MCF 10A (cell line): Measurements from ENCODE around the gene C6orf163. TPM values are rescaled to one million over a fixed set of nuclear protein-coding genes. Genes with fewer than 3 reads are reported as not detected.
A peak's percentile ranks its signal among the peaks of the same experiment; 100 is the strongest.

Source experiments
- BruUV-seq: library from RNA; stranded (reverse); fragments of 400-500 nt; replicated peaks from 2 replicates; lab custom pipeline; 2021; lab: Mats Ljungman, UMichigan
- CTCF ChIA-PET: fragments of 300-600 bp; sonication (Branson Sonifier 250); formaldehyde crosslinking; extraction: SDS; loops from one replicate; lab custom pipeline; 2021; ENCODE audit warnings: antibody characterized with exemption, inconsistent platforms; lab: Yijun Ruan, JAX
- POLR2A ChIA-PET: fragments of 300-600, 350-650 bp; sonication (Branson Sonifier 250); formaldehyde crosslinking; extraction: SDS; loops from one replicate; lab custom pipeline; 2020; ENCODE audit warnings: antibody characterized with exemption, inconsistent platforms; lab: Yijun Ruan, JAX
- DNase-seq: peaks from one replicate; pipeline ENCODE4 v3.0.0-alpha.2; 2018; ENCODE audit not compliant: unreplicated experiment
- H3K27ac Mint-ChIP-seq: one replicate; pipeline ENCODE4 v1.8.0; 2022; ENCODE audit warnings: mild to moderate bottlenecking, low read depth, mixed read lengths; ENCODE audit not compliant: unreplicated experiment
- H3K27me3 Mint-ChIP-seq: one replicate; pipeline ENCODE4 v1.8.0; 2022; ENCODE audit warnings: mixed read lengths; ENCODE audit not compliant: insufficient read depth, unreplicated experiment
- H3K36me3 Mint-ChIP-seq: one replicate; pipeline ENCODE4 v1.8.0; 2022; ENCODE audit warnings: mild to moderate bottlenecking, moderate library complexity, mixed read lengths; ENCODE audit not compliant: insufficient read depth, unreplicated experiment
- H3K4me1 Mint-ChIP-seq: one replicate; pipeline ENCODE4 v1.8.0; 2022; ENCODE audit warnings: mixed read lengths; ENCODE audit not compliant: insufficient read depth, unreplicated experiment
- H3K4me3 Mint-ChIP-seq: one replicate; pipeline ENCODE4 v1.8.0; 2022; ENCODE audit warnings: mild to moderate bottlenecking, moderate library complexity, mixed read lengths; ENCODE audit not compliant: unreplicated experiment
- H3K9me3 Mint-ChIP-seq: one replicate; pipeline ENCODE4 v1.8.0; 2022; ENCODE audit warnings: mixed read lengths; ENCODE audit not compliant: unreplicated experiment
- intact Hi-C: fragments of 100-400 bp; cut with micrococcal nuclease; formaldehyde crosslinking; loops from 2 replicates; pipeline ENCODE4 v1.14.1; 2022
- total RNA-seq: library from RNA; stranded (reverse); gene quantifications from 2 replicates; pipeline ENCODE4 v1.2.3, GENCODE V29; 2022
- TF ChIP-seq, protein P1 (sequence below): fragments of 200-600 bp; IDR thresholded peaks from one replicate; pipeline ENCODE4 v1.8.0; 2022; ENCODE audit warnings: antibody characterized with exemption, mild to moderate bottlenecking; ENCODE audit not compliant: unreplicated experiment

Gene C6orf163
- total RNA-seq, 1 experiment from 2014 or later: 1.0 TPM

DNA sequence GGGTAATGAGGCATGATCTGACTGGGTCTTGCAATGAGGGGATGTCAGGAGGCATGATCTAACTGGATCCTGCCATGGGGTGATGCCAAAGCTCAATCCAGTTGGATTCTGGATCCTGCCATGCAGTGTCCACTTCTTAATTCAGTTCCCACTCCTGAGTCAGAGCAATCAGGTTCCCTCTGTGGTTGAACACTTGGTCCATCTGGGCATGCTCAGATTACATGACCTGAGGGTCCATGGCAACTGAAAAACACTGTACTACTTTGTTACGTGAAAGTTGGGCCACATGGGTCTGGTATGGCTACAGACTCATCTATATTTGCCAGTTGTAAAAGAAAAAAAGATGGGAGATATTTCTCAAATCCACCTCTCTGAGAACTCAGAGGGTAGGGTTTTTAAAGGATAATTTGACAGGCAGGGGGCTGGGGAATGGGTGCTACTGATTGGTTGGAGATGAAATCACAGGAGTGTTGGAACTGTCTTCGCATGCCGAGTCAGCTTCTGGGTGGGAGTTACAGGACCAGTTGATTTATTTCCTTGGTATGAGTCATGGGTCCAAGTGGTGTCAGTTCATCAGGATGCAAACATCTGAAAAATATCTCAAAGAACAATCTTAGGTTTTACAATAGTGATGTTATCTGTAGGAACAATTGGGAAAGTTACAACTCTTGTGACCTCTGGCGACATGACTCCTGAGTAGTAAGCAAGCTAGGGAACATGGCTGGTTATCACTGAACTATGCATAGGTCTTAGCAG, 21.6 kb downstream of the C6orf163 start:
- peak; percentile 4 for DNase-seq
- no TSS peak for BruUV-seq

DNA sequence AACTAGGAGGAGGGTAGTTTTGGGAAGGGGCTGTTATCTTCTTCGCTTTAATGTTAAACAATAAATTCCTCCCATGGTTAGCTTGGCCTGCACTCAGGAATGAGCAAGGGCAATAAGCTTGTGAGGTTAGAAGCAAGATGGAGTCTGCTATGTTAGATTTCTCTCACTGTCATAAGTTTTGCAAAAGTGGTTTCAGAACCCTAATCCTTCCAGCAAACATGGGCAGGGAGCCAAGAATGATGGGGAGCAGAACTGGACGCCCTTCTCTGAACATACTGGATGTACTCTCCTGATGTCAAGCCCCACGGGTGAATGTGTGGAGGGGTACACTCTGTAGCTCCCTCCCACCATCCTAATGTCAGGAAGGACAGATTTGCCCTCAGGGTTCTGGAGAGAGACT, 22.3 kb downstream of the C6orf163 start:
- POLR2A ChIA-PET: no interaction called here
- Mint-ChIP-seq H3K4me1 (no peaks in the 10 kb centered on the region), H3K4me3 (no peak overlapping the region), H3K27me3 (no peaks in the 10 kb centered on the region), H3K36me3 (no peaks in the 10 kb centered on the region), H3K9me3 (no peaks in the 10 kb centered on the region), H3K27ac (no peak overlapping the region)
- CTCF ChIA-PET: interaction anchor here (0.9 kb wide), 1 partner anchor 26 kb away, joined by 3 read pairs; no protein-coding TSS in a partner anchor
- TF ChIP-seq, protein P1, sequence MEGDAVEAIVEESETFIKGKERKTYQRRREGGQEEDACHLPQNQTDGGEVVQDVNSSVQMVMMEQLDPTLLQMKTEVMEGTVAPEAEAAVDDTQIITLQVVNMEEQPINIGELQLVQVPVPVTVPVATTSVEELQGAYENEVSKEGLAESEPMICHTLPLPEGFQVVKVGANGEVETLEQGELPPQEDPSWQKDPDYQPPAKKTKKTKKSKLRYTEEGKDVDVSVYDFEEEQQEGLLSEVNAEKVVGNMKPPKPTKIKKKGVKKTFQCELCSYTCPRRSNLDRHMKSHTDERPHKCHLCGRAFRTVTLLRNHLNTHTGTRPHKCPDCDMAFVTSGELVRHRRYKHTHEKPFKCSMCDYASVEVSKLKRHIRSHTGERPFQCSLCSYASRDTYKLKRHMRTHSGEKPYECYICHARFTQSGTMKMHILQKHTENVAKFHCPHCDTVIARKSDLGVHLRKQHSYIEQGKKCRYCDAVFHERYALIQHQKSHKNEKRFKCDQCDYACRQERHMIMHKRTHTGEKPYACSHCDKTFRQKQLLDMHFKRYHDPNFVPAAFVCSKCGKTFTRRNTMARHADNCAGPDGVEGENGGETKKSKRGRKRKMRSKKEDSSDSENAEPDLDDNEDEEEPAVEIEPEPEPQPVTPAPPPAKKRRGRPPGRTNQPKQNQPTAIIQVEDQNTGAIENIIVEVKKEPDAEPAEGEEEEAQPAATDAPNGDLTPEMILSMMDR: no peak
- no TSS peak for BruUV-seq
- intact Hi-C loops: no loop called here
- no peak for DNase-seq

More for the DNA sequence above, 21.6 kb downstream of the C6orf163 start:
- intact Hi-C loops: no loop called here
- CTCF ChIA-PET: interaction anchor here (0.9 kb wide), 1 partner anchor 26 kb away, joined by 3 read pairs; no protein-coding TSS in a partner anchor
- Mint-ChIP-seq H3K36me3 (no peaks in the 10 kb centered on the region), H3K4me1 (no peaks in the 10 kb centered on the region), H3K27me3 (no peaks in the 10 kb centered on the region), H3K4me3 (no peak overlapping the region), H3K9me3 (no peaks in the 10 kb centered on the region), H3K27ac (no peak overlapping the region)
- POLR2A ChIA-PET: no interaction called here
- TF ChIP-seq, protein P1: no peak

DNA sequence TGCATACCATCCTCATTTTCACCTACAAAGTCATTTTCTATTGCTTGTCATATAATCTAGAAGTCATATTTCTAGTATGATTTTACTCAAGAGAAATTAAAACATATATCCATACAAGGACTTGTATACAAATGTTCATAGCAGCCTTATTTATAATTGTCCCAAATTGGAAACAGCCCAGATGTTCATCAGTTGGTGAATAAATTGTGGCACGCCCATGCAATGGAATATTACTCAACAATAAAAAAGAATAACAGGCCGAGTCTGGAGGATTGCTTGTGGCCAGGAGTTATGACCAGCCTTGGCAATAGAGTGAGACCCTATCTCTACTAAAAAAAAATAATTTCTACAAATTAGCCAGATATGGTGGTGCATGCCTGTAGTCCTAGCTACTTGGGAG, 28.8 kb downstream of the C6orf163 start:
- Mint-ChIP-seq H3K9me3 (no peaks in the 10 kb centered on the region), H3K27me3 (no peaks in the 10 kb centered on the region), H3K27ac (no peak overlapping the region), H3K4me1 (no peaks in the 10 kb centered on the region), H3K4me3 (no peak overlapping the region), H3K36me3 (no peaks in the 10 kb centered on the region)
- intact Hi-C loops: no loop called here
- TF ChIP-seq, protein P1: no peak
- BruUV-seq: no TSS peak
- CTCF ChIA-PET: interaction anchor here (1.1 to 1.2 kb wide), 2 partner anchors 20 to 306 kb away, joined by 3 read pairs; no protein-coding TSS in a partner anchor
- no peak for DNase-seq
- POLR2A ChIA-PET: no interaction called here

DNA sequence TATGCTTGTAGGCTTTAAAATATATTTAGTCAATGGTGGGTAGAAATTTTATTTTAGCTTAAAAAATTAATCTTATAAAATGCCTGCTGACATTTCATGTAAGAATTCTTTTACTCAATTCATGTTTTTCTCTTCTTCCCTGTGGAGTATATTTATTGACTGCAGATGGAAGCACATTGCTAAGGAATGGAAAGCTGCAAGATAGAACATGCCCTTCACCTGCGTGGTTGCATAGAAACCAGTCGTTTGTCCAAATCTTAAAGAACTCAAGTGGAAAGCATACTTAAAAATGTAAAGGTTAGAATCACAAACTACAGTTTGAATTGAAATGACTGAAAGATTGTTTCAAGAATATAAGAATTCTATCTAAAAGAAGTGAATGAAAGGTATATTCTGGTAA, 30.7 kb downstream of the C6orf163 start:
- Mint-ChIP-seq H3K9me3 (no peaks in the 10 kb centered on the region), H3K36me3 (no peaks in the 10 kb centered on the region), H3K4me3 (no peak overlapping the region), H3K27me3 (no peaks in the 10 kb centered on the region), H3K27ac (no peak overlapping the region), H3K4me1 (no peaks in the 10 kb centered on the region)
- intact Hi-C loops: no loop called here
- POLR2A ChIA-PET: interaction anchor here (1.0 to 1.1 kb wide), 2 partner anchors 11 to 1732 kb away, joined by 3 read pairs; no protein-coding TSS in a partner anchor
- TF ChIP-seq, protein P1: no peak
- no TSS peak for BruUV-seq
- DNase-seq: no peak
- CTCF ChIA-PET: interaction anchor here (0.9 to 1.6 kb wide), 3 partner anchors 13 to 53 kb away, joined by 3 to 5 read pairs (median 4); partner anchors contain the start of gene SMIM8
